Spleen (tissue), 7 donors: Measurements from ENCODE around the gene PTPN18.
A peak's percentile ranks its signal among the peaks of the same experiment; 100 is the strongest.

ENCODE experiments used
- CTCF ChIP-seq, 11 experiments: fragments of 200-600 bp in 7 of 11; fragments of 450-650 bp in 4 of 11; sonication (generic) in 4 of 11; IDR thresholded peaks in 8 of 11; conservative IDR thresholded peaks in 3 of 11; 1 replicate in 7 of 11; 2 replicates in 4 of 11; pipeline versions ENCODE4 v1.4.0 to v1.8.0; 2016 to 2021; ENCODE audit warnings: antibody characterized with exemption in 11 of 11, inconsistent platforms in 4 of 11, mild to moderate bottlenecking in 1 of 11
- POLR2A ChIP-seq, 3 donors: fragments of 450-650 bp; IDR thresholded peaks; one replicate each; pipeline ENCODE4 v1.5.1; 2017; ENCODE audit warnings: antibody characterized with exemption in 3 of 3, mild to moderate bottlenecking in 1 of 3
- POLR2AphosphoS5 ChIP-seq, 3 donors: sonication (generic); formaldehyde crosslinking; IDR thresholded peaks; one replicate each; pipeline ENCODE4 v1.5.1; 2017; ENCODE audit warnings: antibody characterized with exemption in 3 of 3
- donor health status: DM: no; HTN: no; CAD: no; lungs with moderate emphysema.
- donor health status: DM: no; HTN: no; CAD: no.
- donor health status: DM: no; HTN: no; CAD: no.

GRCh38 chr2:130342533-130343275 is 13.2 kb upstream of the PTPN18 start, which contains the start of gene IMP4:
- TF ChIP-seq POLR2AphosphoS5 (IDR thresholded peaks at IDR 0.05): peak; percentile 86 to 92 (median 87)
- peak in 8 of 11 experiments; percentile 22 to 64 (median 37) for TF ChIP-seq CTCF (IDR thresholded peaks at IDR 0.05 in 8 of 11, conservative IDR thresholded peaks at IDR 0.05 in 3 of 11)
- peak in 1 of 3 donors; percentile 2 for TF ChIP-seq POLR2A (IDR thresholded peaks at IDR 0.05)
